GM19455 (cell line): Measurements from ENCODE around the gene PHGDH.
"Not testable (repeated sequence)": the region's sequence is repeated elsewhere in the genome, so short reads cannot be mapped to it uniquely, and the experiment has no call there.

Experiments
- ATAC-seq: cut with Tn5 transposase; IDR thresholded peaks from one replicate; pipeline ENCODE4 v1.9.1; 2021; ENCODE audit not compliant: unreplicated experiment

The PHGDH gene

DNA sequence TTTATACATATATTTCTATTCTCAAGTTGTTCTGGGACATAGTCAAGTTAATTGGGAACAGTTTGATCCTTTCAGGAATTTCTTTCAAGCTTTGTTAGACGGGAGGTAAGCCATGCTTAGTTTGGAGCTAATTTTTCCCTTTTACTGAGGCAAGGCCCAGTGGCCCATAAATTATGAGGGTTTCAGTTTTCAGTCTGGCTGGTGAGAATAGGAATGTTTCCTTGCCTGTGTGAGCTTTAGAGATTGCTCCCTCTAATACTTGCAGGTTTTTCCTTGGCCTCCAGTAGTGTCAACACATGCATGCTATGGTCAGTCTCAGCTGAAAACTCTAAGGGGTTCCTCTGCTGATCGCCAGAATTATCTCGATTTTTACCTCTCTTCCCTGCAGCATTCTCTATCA, 14.1 kb upstream of the PHGDH start:
- no peak for ATAC-seq

DNA sequence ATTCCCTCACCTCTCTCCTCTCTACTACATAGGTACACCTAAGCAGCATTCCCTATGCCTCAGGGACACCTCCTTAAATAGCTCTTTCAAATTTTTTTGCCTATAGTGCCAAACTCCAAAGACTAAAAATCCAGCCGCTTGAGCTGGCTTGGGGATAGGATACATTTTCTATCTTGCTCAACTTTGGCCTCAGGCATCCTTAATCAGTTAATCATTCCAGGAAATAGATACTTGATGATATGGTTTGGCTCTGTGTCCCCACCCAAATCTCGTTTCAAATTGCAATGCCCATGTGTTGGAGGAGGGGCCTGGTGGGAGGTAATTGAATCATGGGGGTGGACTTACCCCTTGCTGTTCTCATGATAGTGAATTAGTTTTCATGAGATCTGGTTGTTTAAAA, 11.4 kb upstream of the PHGDH start:
- ATAC-seq, result no peak

DNA sequence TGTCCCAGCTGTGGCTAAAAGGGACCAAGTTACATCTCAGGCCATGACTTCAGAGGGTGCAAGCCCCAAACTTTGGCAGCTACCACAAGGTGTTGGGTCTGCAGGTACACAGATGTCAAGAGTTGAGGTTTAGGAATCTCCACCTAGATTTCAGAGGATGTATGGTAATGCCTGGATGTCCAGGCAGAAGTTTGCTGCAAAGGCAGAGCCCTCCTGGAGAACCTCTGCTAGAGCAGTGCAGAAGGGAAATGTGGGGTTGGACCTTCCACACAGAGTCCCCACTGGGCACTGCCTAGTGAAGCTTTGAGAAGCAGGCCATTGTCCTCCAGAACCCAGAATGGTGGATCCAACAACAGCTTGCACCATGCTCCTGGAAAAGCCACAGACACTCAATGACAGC, 10.1 kb upstream of the PHGDH start:
- no peak for ATAC-seq

DNA sequence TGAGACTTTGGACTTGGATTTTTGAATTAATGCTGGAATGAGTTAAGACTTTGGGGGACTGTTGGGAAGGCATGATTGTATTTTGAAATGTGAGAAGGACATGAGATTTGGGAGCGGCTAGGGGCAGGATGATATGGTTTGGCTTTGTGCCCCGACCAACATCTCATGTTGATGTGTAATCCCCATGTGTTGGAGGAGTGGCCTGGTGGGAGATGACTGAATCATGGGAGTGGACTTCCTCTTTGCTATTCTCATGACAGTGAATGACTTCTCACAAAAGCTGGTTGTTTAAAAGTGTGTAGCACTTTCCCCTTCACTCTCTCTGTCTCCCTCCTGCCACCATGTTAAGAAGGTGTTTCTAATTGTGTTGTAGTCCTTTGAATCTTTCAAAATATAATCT, 9.3 kb upstream of the PHGDH start:
- ATAC-seq, result no peak

DNA sequence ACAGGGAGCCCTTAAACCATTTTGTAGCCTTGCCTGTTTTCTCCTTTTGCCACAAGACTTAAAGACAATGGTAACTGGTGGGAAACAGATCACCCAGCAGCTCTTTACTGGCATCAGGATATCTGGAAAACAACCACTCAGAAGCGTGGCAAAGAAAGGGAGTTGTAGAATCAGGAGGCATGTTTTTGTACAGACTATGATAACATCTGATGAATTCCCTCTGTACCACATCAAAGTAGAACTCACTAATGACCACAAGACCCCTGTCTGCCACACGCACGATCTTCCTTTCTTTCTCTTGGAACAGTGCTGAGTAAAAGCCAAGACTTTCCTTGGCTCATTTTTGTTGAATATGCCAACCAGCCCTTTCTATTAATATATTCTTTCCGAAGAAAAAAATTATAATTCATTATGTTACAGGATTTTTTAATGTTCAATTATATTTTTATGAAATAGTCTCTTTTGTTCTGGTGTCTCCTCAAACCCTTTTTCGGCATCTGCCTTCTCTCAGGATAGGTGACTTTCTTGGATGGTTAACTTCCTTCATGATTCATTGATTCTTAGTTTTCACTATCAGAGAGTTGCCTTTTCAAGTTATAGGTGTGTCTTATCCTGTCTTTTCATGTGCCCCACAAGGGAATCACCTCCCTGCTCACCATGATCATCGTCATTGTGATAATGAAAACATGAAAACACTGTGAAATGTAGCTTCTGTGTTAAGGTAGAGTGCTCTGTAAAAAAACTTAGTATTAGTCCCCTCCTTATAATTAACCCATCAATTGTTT, 7.9 kb upstream of the PHGDH start:
- no peak for ATAC-seq

DNA sequence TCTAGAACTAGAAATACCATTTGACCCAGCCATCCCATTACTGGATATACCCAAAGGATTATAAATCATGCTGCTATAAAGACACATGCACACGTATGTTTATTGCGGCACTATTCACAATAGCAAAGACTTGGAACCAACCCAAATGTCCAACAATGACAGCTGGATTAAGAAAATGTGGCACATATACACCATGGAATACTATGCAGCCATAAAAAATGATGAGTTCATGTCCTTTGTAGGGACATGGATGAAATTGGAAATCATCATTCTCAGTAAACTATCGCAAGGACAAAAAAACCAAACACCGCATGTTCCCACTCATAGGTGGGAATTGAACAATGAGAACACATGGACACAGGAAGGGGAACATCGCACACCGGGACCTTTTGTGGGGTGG, 5.1 kb upstream of the PHGDH start:
- not testable (repeated sequence) for ATAC-seq

DNA sequence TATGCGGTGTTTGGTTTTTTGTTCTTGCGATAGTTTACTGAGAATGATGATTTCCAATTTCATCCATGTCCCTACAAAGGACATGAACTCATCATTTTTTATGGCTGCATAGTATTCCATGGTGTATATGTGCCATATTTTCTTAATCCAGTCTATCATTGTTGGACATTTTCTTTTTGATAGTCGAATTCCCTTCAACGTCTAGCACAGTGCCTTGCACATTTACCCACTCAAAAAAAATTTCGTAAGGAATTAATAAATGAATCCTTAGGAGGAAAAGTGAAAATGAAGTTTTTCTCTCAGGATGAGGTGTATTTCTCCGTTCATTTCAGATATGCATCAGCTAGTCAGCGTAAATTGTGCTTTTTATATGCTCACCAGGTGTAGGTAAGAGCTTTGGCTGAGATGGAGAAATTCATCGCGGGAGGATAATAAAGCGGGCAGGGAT, 354 bp upstream of the PHGDH start:
- ATAC-seq, result not testable (repeated sequence)

DNA sequence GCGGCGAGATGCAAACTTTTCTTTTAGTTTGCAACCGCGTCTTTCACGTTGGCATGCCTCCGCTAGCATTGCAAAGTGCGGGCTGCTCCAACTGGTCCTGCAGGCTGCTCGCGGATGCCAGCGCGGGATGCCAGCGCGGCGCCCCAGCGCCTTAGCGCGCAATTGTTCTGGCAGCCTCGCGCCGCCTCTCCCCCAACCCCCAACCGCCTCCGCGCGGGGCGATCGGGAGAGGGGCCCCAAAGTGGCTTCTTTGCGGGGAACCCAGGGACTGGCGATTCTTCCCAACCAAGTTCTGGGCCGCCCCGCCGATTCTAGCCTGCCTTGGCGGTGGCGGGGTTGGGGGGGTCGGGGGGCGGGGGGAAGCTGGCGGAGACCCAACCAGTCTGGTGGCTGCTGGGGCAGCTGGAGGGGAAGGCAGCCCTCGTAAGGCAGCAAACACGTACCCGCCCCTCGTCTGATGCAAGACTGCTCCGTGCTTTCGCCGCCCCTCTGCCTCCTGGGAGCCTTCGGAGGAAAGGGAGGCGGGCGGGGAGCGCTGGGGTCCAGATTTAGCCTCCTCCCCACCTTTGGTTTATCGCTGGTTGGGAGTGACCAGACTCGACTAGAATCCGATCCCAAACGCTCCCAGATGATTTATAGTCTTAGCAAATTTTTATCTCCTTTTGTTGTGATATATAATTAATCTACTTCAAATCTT, 756 bp downstream of the PHGDH start:
- no peak for ATAC-seq

DNA sequence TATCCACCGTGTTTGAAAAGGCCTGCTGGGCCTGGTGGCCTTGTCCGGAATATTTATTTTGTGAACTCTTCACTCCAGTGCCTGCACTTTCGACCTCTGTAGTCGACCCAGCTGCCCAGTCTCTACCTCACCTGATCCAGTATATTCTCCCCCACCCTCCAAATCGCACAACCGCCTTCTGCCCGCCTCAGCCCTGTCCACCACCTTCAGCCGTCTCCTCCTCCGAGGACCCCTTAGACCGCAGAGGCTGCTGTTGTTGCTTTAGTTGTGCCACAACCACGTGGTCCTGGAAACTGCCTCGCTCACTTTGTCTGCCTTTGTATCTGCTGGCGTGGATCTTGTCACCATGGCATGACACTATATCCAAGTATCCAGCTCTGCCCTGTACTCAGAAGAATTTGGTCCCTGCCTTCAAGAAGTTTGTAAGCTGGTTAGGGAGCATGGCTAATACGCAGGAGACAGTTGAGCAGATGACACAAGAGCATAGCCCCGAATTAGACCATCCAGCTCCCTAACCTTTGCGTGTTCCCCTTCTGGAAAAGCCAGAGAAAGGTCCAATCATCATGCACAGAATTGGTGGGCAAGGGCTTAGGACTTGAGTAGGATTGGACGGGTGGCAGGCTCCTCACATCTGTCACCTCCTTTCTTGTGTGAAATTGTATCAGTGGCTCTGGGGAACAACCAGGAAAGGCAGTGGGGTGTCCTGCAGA, 1.5 kb downstream of the PHGDH start:
- ATAC-seq, result no peak

DNA sequence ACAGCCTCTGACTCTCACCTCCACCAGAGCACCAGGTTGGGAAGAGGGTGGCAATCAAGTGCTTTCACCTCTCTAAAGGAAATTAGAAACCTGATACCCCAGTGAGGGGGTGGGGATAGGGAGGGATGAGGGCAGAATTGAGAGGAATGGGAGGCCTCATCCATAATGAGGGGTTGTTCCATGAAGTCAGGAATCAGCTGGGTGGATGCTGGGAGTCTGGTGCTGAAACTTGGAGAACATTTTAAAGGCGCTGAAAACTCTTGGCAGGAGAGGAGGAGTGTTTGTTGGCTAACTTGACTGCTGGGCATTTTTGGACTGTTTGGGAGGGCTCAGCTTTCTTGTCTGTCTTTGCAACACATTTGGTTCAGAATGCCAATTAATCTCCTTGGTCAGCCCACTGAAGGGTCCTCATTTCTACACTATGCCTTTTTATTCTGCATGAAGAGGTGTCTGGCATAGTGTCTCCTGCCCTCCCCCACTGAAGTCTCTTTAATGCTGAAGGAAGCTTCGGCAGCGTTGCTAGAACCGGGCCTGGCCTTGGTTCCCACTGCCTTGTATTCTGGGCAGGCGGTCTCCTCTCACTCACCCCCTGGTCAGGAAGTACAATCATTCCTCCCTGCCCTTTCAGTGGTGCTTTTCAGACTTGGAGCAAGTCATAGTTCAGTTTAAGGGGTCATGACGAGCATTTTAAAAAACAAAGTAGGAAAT, 2.2 kb downstream of the PHGDH start:
- ATAC-seq, result no peak

DNA sequence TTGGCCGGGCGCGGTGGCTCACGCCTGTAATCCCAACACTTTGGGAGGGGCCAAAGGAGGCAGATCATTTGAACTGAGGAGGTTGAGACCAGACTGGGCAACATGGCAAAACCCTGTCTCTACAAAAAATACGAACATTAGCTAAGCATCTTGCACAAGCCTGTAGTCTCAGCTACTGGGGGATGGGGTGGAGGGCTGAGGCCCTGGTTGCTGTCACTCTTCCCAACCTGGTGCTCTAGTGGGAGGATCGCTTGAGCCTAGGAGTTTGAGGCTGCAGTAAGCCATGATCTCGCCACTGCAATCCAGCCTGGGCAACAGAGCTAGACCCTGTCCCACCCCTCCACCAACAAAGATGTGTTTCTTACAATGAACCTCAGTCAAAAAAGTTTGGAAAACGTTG, 2.8 kb downstream of the PHGDH start:
- no peak for ATAC-seq

DNA sequence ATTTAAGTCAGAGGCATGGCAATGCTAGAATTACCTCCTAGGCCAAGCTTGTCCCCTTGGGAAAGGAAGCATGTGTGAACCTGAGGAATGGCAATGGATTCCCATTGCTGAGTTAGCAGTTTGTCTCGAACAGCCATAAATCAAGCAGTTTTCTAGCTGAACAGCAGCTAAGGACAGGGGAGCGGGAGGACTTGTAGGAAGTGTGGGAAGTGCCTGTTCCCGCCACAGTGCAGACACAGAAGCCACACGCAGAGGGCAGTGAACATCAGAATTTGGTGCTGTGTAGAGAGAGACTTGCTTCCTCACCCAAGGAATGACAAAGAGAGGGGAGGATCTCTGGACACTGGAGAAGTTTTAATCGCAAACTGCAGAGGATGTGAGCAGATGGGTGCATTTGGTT, 3.8 kb downstream of the PHGDH start:
- no peak for ATAC-seq

DNA sequence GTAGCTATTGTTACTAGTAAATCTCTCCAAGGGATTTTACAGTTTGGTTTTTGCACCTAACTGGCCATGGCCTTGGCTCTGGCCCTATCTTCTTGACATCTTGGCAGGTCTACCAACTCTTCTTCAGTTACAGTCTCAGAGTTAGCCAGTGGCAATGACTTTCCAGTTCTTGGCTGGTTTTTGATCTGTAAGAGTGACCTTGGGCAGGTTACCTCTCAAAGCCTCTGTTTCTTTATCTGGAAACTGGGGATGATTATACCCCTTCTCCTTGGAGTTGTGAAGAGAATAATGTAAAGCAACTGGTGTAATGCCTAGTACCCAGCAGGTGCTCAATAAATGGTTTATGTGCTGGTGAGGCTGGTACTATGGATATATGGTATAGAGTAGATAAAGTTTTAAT, 6.7 kb downstream of the PHGDH start:
- ATAC-seq, result no peak

DNA sequence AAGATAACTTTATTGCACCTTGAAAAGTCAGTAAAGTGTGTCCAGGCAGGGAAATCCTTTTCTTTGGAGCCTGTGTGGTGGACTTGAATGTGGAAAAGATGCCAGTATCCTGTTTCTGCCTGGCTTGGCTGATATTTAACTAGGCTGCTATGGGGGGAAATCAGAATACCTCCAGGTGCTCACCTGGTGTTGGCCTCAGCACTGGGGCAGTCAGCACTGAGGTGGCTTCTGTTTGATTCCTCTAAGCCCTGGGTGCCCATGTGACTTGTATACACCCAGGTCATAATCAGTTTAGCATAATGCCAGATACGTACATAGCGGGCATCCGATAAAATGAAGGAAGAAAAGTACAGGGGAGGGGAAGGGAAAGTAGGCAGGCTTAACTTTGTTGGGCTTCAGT, 7.2 kb downstream of the PHGDH start:
- ATAC-seq, result no peak

DNA sequence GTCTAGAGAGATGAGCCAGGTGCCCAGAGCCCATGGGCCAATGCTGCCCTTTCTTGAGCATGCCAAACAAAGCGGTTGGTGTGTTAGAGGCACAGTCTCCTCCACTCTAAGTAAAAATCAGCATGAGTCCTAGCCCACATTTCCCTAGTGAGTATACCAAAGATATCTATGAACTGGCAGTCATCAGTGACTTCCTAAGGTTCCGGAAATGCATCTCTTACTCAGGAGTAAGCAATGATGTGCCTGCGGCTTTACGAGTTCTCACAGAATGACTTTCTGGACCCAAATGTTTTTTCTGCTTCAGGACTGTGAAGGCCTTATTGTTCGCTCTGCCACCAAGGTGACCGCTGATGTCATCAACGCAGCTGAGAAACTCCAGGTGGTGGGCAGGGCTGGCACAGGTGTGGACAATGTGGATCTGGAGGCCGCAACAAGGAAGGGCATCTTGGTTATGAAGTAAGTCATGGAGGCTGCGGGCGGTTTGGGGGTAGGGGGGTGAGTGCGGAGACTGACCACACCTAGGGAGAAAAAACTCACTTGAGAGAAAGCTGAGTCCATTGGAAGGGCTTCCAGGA, 9.2 kb downstream of the PHGDH start:
- no peak for ATAC-seq

DNA sequence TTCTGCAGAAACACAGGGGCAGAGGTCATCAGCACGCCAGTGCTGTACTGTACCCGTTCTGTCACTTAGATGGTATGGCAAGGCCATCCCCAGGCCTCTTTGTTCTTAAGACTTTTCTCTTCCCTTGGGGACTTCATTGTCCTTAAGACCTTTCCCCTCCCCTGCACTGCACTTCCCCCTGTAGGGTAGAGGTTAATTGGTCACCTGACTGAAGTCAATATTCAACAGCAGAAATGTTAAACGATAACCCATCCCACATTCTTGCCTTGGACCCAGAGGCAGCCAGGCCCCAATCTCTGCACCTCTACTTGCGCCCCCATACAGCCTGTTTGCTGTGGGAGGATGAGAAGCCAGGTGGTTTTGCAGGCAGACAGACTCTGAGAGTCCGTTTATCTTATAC, 10.2 kb downstream of the PHGDH start:
- no peak for ATAC-seq

DNA sequence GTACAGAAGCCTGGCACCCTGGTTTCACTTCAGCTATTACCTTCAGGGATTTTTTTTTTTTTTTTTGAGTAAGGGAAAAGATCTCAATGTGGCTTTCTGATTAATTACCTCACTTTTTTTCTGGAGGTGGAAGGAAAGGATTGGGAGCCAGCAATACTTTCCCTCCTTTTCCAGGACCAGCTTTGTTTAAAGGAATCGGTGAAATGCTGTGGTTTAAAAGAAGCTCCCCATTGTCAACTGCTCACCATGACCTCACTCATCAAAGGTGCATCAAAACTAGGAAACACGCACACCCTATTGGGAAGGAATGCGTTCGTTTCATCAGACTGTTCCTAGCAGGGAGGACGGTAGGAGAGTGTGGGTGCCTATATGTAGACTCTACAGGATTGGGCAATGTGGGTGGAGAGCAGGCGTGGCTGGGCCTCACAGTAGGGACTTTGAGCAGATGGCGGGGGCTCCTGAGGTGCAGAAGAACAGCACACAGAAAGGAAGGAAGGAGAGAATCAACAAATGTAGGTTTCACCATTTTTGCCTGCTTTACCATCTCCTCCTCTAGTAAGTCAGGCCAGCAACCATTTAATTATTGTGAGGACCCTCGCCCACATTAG, 13.0 kb downstream of the PHGDH start:
- no peak for ATAC-seq

DNA sequence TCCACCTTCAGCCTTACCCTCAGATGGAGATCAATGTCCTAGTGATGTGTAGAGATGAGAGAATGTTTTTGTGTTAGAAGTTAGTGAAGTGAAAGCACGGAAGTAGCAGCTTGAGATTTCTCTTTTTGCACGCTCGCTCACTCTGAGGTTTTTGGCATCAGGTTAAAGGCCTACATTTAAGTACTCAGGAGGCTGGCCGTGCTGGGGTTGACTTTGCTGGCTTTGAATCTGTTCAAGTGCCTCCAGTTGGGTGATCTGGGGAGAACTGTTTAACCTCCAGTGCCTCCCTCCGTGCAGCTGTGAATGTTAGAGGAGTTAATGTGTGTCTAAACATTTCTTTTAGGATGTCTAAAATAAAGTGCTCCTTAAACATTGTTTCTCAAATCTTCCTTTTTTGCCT, 13.9 kb downstream of the PHGDH start:
- no peak for ATAC-seq

DNA sequence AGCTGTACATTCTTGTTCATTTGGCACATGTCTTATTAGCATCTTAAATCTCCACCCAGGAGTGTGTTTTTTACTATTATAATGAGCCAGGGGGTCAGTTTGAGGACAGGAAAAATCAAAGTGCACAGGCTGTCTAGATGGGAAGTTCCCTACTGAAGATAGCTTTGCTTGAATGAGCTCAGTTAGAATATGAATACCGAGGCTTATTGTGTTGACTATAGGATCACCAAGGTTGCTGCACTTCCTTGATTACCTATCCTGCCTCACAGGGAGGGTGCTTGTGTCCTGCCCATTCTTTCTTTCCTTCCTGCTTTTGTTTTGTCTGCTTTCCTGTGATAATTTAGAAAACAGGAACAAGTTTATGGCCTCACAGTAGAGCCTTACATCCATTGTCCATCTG, 16.3 kb downstream of the PHGDH start:
- no peak for ATAC-seq

DNA sequence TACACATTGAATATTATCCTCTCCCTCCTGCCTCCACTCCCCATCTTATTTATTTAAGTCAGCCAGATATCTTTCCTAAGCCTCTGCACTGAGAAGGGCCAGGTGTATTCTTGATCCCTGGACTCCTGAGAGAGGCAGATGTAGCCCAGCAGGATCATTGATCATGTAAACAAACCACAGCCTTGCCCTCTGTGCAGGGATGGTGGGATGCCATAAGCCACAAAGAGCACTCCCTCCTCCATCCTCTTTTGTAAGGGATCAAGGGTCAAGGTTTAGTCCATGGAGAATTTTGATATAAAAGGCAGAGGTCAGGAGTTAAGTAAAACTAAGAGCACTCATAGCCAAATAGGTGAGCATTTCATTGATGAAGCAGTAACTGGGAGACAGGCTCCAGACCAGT, 17.3 kb downstream of the PHGDH start:
- ATAC-seq, result no peak

DNA sequence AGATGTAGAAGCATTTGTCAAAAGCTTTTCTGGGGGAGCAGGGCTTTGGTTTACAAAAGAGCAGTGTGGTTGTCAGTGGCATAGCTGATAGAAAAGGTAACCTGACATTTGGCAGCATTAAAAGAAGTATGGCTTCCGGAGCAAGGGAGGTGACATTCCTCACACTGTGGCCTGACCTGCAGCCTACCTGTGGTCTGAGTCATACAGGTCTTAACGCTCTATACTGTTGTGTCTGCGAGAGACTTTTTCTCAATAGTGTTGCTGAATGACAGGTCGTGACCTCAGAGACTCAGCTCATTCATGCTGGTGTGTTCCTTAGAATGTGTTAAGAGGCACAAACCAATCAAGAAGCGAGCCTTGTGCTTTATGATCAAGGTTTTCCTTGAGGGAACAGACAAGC, 19.3 kb downstream of the PHGDH start:
- ATAC-seq, result no peak
